Astrocyte (in vitro differentiated cells and primary cell): ENCODE results near the gene KIAA1217.
A peak's percentile ranks its signal among the peaks of the same experiment; 100 is the strongest.

Experiments
- CTCF ChIP-seq: IDR thresholded peaks from 2 replicates; pipeline ENCODE4 v1.5.1; 2011; ENCODE audit warnings: low read depth, mild to moderate bottlenecking, inconsistent platforms, low read length, moderate library complexity; ENCODE audit not compliant: insufficient read depth
- EZH2 ChIP-seq: IDR thresholded peaks from 2 replicates; pipeline ENCODE4 v1.6.1; 2012; ENCODE audit warnings: mild to moderate bottlenecking, low read length, inconsistent platforms; ENCODE audit not compliant: insufficient read depth

- TF ChIP-seq CTCF (peak; percentile 25), EZH2 (no peak)
Measured at GRCh38 chr10:24418532-24418931, 209.6 kb downstream of the KIAA1217 start.
